Panc1 (cell line): ENCODE data around the gene SPATA16. TPM values are rescaled to one million over a fixed set of nuclear protein-coding genes. Genes with fewer than 3 reads are reported as not detected.

Experiments
- ATAC-seq: fragments of 200-7000 bp; cut with Tn5 transposase; 2 replicates; pipeline ENCODE4 v1.9.1; 2020; ENCODE audit warnings: mild to moderate bottlenecking, moderate library complexity
- BruUV-seq: library from RNA; stranded (reverse); fragments of 400-500 nt; replicated peaks from 2 replicates; lab custom pipeline; 2021; lab: Mats Ljungman, UMichigan
- CTCF ChIA-PET: fragments of 300-600 bp; sonication (Branson Sonifier 250); formaldehyde crosslinking; loops from one replicate; lab custom pipeline; 2022; ENCODE audit warnings: antibody characterized with exemption; lab: Charles Lee
- POLR2A ChIA-PET: fragments of 300-600 bp; sonication (Branson Sonifier 250); formaldehyde crosslinking; loops from one replicate; lab custom pipeline; 2022; ENCODE audit warnings: antibody characterized with exemption; lab: Charles Lee
- DNase-seq: peaks from one replicate; pipeline ENCODE4 v3.0.0-alpha.2; 2010; ENCODE audit warnings: low read depth, low spot score
- H3K27ac ChIP-seq: 2 replicates; pipeline ENCODE4 v1.5.1; 2011; ENCODE audit warnings: mild to moderate bottlenecking, low read length, inconsistent platforms
- H3K27me3 ChIP-seq: fragments of 200-500 bp; sonication (Bioruptor generic); 2 replicates; pipeline ENCODE4 v1.6.0; 2014; ENCODE audit warnings: low read length, inconsistent platforms; ENCODE audit not compliant: control insufficient read depth, insufficient read depth
- H3K36me3 ChIP-seq: fragments of 200-500 bp; sonication (Bioruptor generic); 2 replicates; pipeline ENCODE4 v1.5.1; 2014; ENCODE audit warnings: inconsistent platforms, mild to moderate bottlenecking, low read length, moderate library complexity; ENCODE audit not compliant: control insufficient read depth, insufficient read depth
- H3K4me1 ChIP-seq: 2 replicates; pipeline ENCODE4 v1.5.1; 2011; ENCODE audit warnings: inconsistent platforms, mild to moderate bottlenecking, low read length, moderate library complexity; ENCODE audit not compliant: control insufficient read depth, insufficient read depth
- H3K4me3 ChIP-seq, 2 experiments: 2 replicates each; pipeline ENCODE4 v1.5.1; 2011 to 2012; ENCODE audit warnings: low read depth in 2 of 2, low read length in 2 of 2, mild to moderate bottlenecking in 2 of 2, inconsistent platforms in 1 of 2, moderate library complexity in 1 of 2
- H3K9me3 ChIP-seq: fragments of 200-500 bp; sonication (Bioruptor generic); 2 replicates; pipeline ENCODE4 v1.5.1; 2014; ENCODE audit warnings: low read depth, mild to moderate bottlenecking, inconsistent platforms, low read length, moderate library complexity; ENCODE audit not compliant: control insufficient read depth, insufficient read depth
- POLR2AphosphoS5 ChIP-seq: IDR thresholded peaks from 2 replicates; pipeline ENCODE4 v1.6.1; 2012; ENCODE audit warnings: mild to moderate bottlenecking, low read depth, low read length, moderate library complexity
- REST ChIP-seq, 2 experiments: IDR thresholded peaks; 2 replicates each; pipeline ENCODE4 v1.6.1; 2011 to 2012; ENCODE audit warnings: low read depth in 2 of 2, control low read depth in 1 of 2, low read length in 1 of 2, mild to moderate bottlenecking in 1 of 2, moderate library complexity in 1 of 2; ENCODE audit not compliant: insufficient read depth in 1 of 2
- SIN3A ChIP-seq: IDR thresholded peaks from 2 replicates; pipeline ENCODE4 v1.6.1; 2012; ENCODE audit warnings: low read depth, mild to moderate bottlenecking, low read length, moderate library complexity, borderline replicate concordance; ENCODE audit not compliant: insufficient read depth
- TCF7L2 ChIP-seq: IDR thresholded peaks from 2 replicates; pipeline ENCODE4 v1.6.1; 2011; ENCODE audit warnings: mild to moderate bottlenecking, low read depth, low read length, inconsistent platforms
- in situ Hi-C: cut with HindIII; loops from 2 replicates; pipeline ENCODE4 v1.10.0; 2016; ENCODE audit warnings: low sequenced_read_pairs, low pct_unique_long_range_greater_than_20kb
- intact Hi-C: fragments of 100-400 bp; cut with micrococcal nuclease; formaldehyde crosslinking; loops from one replicate; pipeline ENCODE4 v1.10.0; 2022; ENCODE audit not compliant: unreplicated experiment
- total RNA-seq: library from RNA; stranded (reverse); gene quantifications from one replicate; pipeline ENCODE4 v1.2.1, GENCODE V29; 2021; ENCODE audit not compliant: unreplicated experiment
- TF ChIP-seq, protein P1 (sequence below): fragments of 450-650 bp; IDR thresholded peaks from 2 replicates; pipeline ENCODE4 v1.5.1; 2017; ENCODE audit warnings: mild to moderate bottlenecking

SPATA16 gene
- total RNA-seq, 1 experiment from 2014 or later: not detected

- DNase-seq (no peak), ATAC-seq (no peak)
- ChIA-PET POLR2A (no interaction called here), CTCF (no interaction called here)
- Histone ChIP-seq H3K27ac (no peak overlapping the region), H3K36me3 (no peaks in the 10 kb centered on the region), H3K9me3 (no peaks in the 10 kb centered on the region), H3K4me1 (no peaks in the 10 kb centered on the region), H3K27me3 (no peaks in the 10 kb centered on the region; the same call in 1 of the 2 replicates), H3K4me3 (no peak overlapping the region)
- in situ Hi-C loops (no loop called here), intact Hi-C loops (no loop called here)
- TF ChIP-seq, protein P1, sequence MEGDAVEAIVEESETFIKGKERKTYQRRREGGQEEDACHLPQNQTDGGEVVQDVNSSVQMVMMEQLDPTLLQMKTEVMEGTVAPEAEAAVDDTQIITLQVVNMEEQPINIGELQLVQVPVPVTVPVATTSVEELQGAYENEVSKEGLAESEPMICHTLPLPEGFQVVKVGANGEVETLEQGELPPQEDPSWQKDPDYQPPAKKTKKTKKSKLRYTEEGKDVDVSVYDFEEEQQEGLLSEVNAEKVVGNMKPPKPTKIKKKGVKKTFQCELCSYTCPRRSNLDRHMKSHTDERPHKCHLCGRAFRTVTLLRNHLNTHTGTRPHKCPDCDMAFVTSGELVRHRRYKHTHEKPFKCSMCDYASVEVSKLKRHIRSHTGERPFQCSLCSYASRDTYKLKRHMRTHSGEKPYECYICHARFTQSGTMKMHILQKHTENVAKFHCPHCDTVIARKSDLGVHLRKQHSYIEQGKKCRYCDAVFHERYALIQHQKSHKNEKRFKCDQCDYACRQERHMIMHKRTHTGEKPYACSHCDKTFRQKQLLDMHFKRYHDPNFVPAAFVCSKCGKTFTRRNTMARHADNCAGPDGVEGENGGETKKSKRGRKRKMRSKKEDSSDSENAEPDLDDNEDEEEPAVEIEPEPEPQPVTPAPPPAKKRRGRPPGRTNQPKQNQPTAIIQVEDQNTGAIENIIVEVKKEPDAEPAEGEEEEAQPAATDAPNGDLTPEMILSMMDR: no peak
- TF ChIP-seq REST (IDR thresholded peaks at IDR 0.05; ENCODE audit: insufficient read depth in 1 of 2, low read depth in 2 of 2, low read length in 1 of 2) (no peak), SIN3A (no peak), POLR2AphosphoS5 (no peak), TCF7L2 (no peak)
- no TSS peak for BruUV-seq
Measured at GRCh38 chr3:173008978-173009377, 132.1 kb downstream of the SPATA16 start.

DNA sequence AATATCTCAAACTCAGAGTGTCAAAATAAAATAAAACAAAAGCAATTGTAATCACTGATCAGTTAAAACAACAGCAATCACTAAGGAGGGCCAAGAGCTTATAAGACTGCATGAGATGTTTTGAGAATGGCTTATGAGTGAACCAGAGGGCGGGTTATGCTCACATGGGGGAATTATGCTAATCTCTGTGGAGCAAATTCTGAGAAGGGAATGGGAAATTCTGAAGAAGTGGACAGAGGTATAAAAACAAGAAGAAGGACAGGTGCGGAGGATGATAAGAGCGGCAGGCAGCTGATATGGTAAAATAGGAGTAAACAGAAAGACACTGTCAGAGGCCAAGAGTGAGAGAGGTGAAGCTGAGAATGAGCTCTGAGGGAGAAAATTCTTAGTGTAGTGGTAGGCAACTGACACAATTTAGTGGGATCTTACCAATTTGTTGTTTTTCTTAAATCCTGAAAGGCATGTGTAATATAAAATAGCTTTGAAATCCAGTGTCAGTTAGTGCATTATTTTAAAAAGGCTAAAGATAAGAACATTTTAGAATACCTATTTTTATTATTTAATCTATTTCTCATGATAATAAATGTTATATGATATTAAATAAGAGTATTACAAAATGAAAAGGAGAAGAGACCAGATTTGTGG lies 133.8 kb downstream of the SPATA16 start:
- H3K27me3 ChIP-seq: no peaks in the 10 kb centered on the region; the same call in 1 of the 2 replicates
- H3K4me3 ChIP-seq: no peak overlapping the region
- TF ChIP-seq TCF7L2: no peak
- TF ChIP-seq POLR2AphosphoS5: no peak
- TF ChIP-seq, protein P1: no peak
- no peak for TF ChIP-seq REST (IDR thresholded peaks at IDR 0.05; ENCODE audit: insufficient read depth in 1 of 2, low read depth in 2 of 2, low read length in 1 of 2)
- TF ChIP-seq SIN3A: no peak
- H3K9me3 ChIP-seq: no peaks in the 10 kb centered on the region
- ATAC-seq (no peak), DNase-seq (no peak)
- in situ Hi-C loops: no loop called here
- CTCF ChIA-PET: interaction anchor here (0.7 kb wide), 1 partner anchor 32 kb away, joined by 3 read pairs; no protein-coding TSS in a partner anchor
- intact Hi-C loops: no loop called here
- H3K36me3 ChIP-seq: no peaks in the 10 kb centered on the region
- no peak overlapping the region for H3K27ac ChIP-seq
- no TSS peak for BruUV-seq
- POLR2A ChIA-PET: no interaction called here
- no peaks in the 10 kb centered on the region for H3K4me1 ChIP-seq
